Right lobe of liver (tissue), 6 donors: ENCODE results near the gene B4GALNT3. TPM values are rescaled to one million over a fixed set of nuclear protein-coding genes. Genes with fewer than 3 reads are reported as not detected.
A peak's percentile ranks its signal among the peaks of the same experiment; 100 is the strongest.

Source experiments
- ATAC-seq, 4 donors: fragments of 200-7000 bp; cut with Tn5 transposase; one replicate each; pipeline ENCODE4 v1.9.1; 2020; ENCODE audit warnings: mild to moderate bottlenecking in 4 of 4, moderate library complexity in 4 of 4
- DNase-seq, 3 donors: peaks; one replicate each; pipeline ENCODE4 v3.0.0-alpha.2; 2020
- H3K27ac ChIP-seq, 3 donors: fragments of 200-600 bp; one replicate each; pipeline ENCODE4 v1.8.0; 2022
- H3K27me3 ChIP-seq, 2 donors: fragments of 200-600 bp; one replicate each; pipeline ENCODE4 v1.8.0; 2022
- H3K36me3 ChIP-seq, 4 donors: fragments of 200-600 bp; sonication (generic) in 1 of 4; one replicate each; pipeline versions ENCODE4 v1.5.1 to v1.8.0; 2017 to 2022; ENCODE audit warnings: control low read depth in 1 of 4
- H3K4me1 ChIP-seq, 4 donors: fragments of 200-600 bp; sonication (generic) in 1 of 4; one replicate each; pipeline versions ENCODE4 v1.5.1 to v1.8.0; 2017 to 2022; ENCODE audit warnings: control low read depth in 1 of 4
- H3K4me3 ChIP-seq, 3 donors: fragments of 200-600 bp; one replicate each; pipeline ENCODE4 v1.8.0; 2022
- H3K9me3 ChIP-seq, 4 donors: fragments of 200-600 bp; sonication (generic) in 1 of 4; one replicate each; pipeline versions ENCODE4 v1.5.1 to v1.8.0; 2017 to 2022; ENCODE audit warnings: control low read depth in 1 of 4
- CTCF ChIP-seq, 4 donors: fragments of 200-600 bp in 3 of 4; fragments of 450-650 bp in 1 of 4; IDR thresholded peaks; one replicate each; pipeline versions ENCODE4 v1.5.1 to v1.8.0; 2016 to 2022; ENCODE audit warnings: antibody characterized with exemption in 4 of 4, mild to moderate bottlenecking in 2 of 4
- POLR2A ChIP-seq: fragments of 450-650 bp; IDR thresholded peaks from one replicate; pipeline ENCODE4 v1.6.1; 2017; ENCODE audit warnings: antibody characterized with exemption, mild to moderate bottlenecking
- WGBS: methylation state at CpG from one replicate; pipeline ENCODE4 v1.1.6; 2018; ENCODE audit warnings: low coverage, low lambda C conversion rate; ENCODE audit not compliant: insufficient coverage; ENCODE audit errors: missing lambda C conversion rate; 5-methylcytosine and 5-hydroxymethylcytosine counted together
- intact Hi-C, 2 donors: fragments of 100-400 bp; cut with DNase I; formaldehyde crosslinking; loops; one replicate each; pipeline versions ENCODE4 v1.11.2 to v1.14.1; 2022
- total RNA-seq, 6 experiments: library from RNA; depleted of rRNA in 2 of 6; stranded (reverse); fragments of >200 nt in 2 of 6; fragmentation: NEBNext Ultra II Directional in 3 of 6; extraction: Animal tissue kit (Norgen Biotek cat#: 25700) in 3 of 6; gene quantifications; one replicate each; pipeline versions ENCODE4 v1.1.0 to v1.2.4, GENCODE V29; 2016 to 2023
- donor health status: DM: no; HTN: yes; CAD: no.
- donor health status: DM: no; HTN: no; CAD: no.
- donor health status: DM: no; HTN: no; CAD: no.
- donor health status: DM: no; HTN: yes; CAD: no.
- donor health status: DM: no; HTN: yes; CAD: no.

Gene B4GALNT3
- total RNA-seq, 6 experiments from 2014 or later = 0.12 to 2.0 (median 0.38) TPM

GRCh38 chr12:536751-537245 lies 77.1 kb downstream of the B4GALNT3 start:
- ATAC-seq = no peak
- H3K27ac ChIP-seq = no peak overlapping the region
- 92% methylated on average over 3 of the region's 3 CpGs for WGBS

GRCh38 chr12:537772-538171 lies 78.0 kb downstream of the B4GALNT3 start:
- Histone ChIP-seq H3K9me3 (no peaks in the 10 kb centered on the region), H3K27ac (no peak overlapping the region), H3K4me3 (no peak overlapping the region), H3K27me3 (no peaks in the 10 kb centered on the region), H3K4me1 (peaks cover 0 to 4% (median 0%) of the 10 kb centered on the region in 4 donors), H3K36me3 (no peaks in the 10 kb centered on the region)
- intact Hi-C loops = no loop called here
- DNase-seq = no peak
- WGBS = 80% methylated on average over 3 of the region's 4 CpGs
- peak in 1 of 4 donors; percentile 9 for ATAC-seq
- TF ChIP-seq POLR2A (no peak), CTCF (IDR thresholded peaks at IDR 0.05) (no peak)

More at GRCh38 chr12:536751-537245, 77.1 kb downstream of the B4GALNT3 start:
- H3K4me3 ChIP-seq = no peak overlapping the region
- TF ChIP-seq POLR2A (no peak), CTCF (IDR thresholded peaks at IDR 0.05) (no peak)
- H3K27me3 ChIP-seq = no peaks in the 10 kb centered on the region
- H3K9me3 ChIP-seq = no peaks in the 10 kb centered on the region
- intact Hi-C loops = no loop called here
- H3K36me3 ChIP-seq = no peaks in the 10 kb centered on the region
- peaks cover 0 to 4% (median 0%) of the 10 kb centered on the region in 4 donors for H3K4me1 ChIP-seq
- no peak for DNase-seq

GRCh38 chr12:538731-539539 lies 79.2 kb downstream of the B4GALNT3 start:
- TF ChIP-seq CTCF (IDR thresholded peaks at IDR 0.05) (no peak), POLR2A (no peak)
- Histone ChIP-seq H3K4me1 (peaks cover 0 to 4% (median 0%) of the 10 kb centered on the region in 4 donors), H3K27me3 (no peaks in the 10 kb centered on the region), H3K4me3 (no peak overlapping the region), H3K27ac (no peak overlapping the region), H3K36me3 (no peaks in the 10 kb centered on the region), H3K9me3 (no peaks in the 10 kb centered on the region)
- intact Hi-C loops = no loop called here
- WGBS = 10% methylated on average over 7 of the region's 10 CpGs
- ATAC-seq (peak; percentile 73 to 89 (median 80)), DNase-seq (peak in 2 of 3 donors; percentile 71 to 80)

GRCh38 chr12:539540-540310 lies 80.0 kb downstream of the B4GALNT3 start:
- peaks cover 0 to 4% (median 0%) of the 10 kb centered on the region in 4 donors for H3K4me1 ChIP-seq

More at GRCh38 chr12:539540-540310, 80.0 kb downstream of the B4GALNT3 start:
- 85% methylated on average over 8 of the region's 18 CpGs for WGBS
- ATAC-seq = no peak
- no peak overlapping the region for H3K27ac ChIP-seq
- intact Hi-C loops = no loop called here
- H3K27me3 ChIP-seq = no peaks in the 10 kb centered on the region
- no peaks in the 10 kb centered on the region for H3K9me3 ChIP-seq
- H3K36me3 ChIP-seq = no peaks in the 10 kb centered on the region
- TF ChIP-seq POLR2A (no peak), CTCF (IDR thresholded peaks at IDR 0.05) (no peak)
- no peak overlapping the region for H3K4me3 ChIP-seq
- DNase-seq = no peak
